Gastroesophageal sphincter (tissue), 4 donors: ENCODE data around the gene TRMT10B. TPM values are rescaled to one million over a fixed set of nuclear protein-coding genes. Genes with fewer than 3 reads are reported as not detected.

Experiments
- ATAC-seq: fragments of 150-250 bp; one replicate; pipeline ENCODE4 v1.9.1; 2016; ENCODE audit warnings: mild to moderate bottlenecking, moderate library complexity
- H3K27ac ChIP-seq, 4 donors: fragments of 200-600 bp; sonication (generic) in 3 of 4; 1 replicate in 3 of 4; 2 replicates in 1 of 4; pipeline ENCODE4 v1.5.1; 2016 to 2019
- H3K27me3 ChIP-seq: fragments of 200-600 bp; sonication (generic); one replicate; pipeline ENCODE4 v1.5.1; 2019
- H3K36me3 ChIP-seq, 2 donors: fragments of 200-600 bp; sonication (generic); one replicate each; pipeline ENCODE4 v1.5.1; 2019; ENCODE audit warnings: control low read depth in 1 of 2
- H3K4me1 ChIP-seq, 3 donors: fragments of 200-600 bp; sonication (generic); 1 replicate in 2 of 3; 2 replicates in 1 of 3; pipeline ENCODE4 v1.5.1; 2016 to 2019; ENCODE audit warnings: control low read depth in 2 of 3
- H3K4me3 ChIP-seq, 2 donors: fragments of 200-600 bp; sonication (generic); one replicate each; pipeline ENCODE4 v1.5.1; 2019; ENCODE audit warnings: mild to moderate bottlenecking in 1 of 2, moderate library complexity in 1 of 2
- H3K9me3 ChIP-seq, 3 donors: fragments of 200-600 bp; sonication (generic); one replicate each; pipeline ENCODE4 v1.5.1; 2017 to 2019; ENCODE audit warnings: control low read depth in 2 of 3
- CTCF ChIP-seq, 4 experiments: fragments of 200-600 bp in 2 of 4; fragments of 450-650 bp in 2 of 4; sonication (generic) in 1 of 4; IDR thresholded peaks; one replicate each; pipeline ENCODE4 v1.5.1; 2017 to 2019; ENCODE audit warnings: antibody characterized with exemption in 4 of 4, mild to moderate bottlenecking in 2 of 4, moderate library complexity in 2 of 4
- EP300 ChIP-seq: sonication (generic); formaldehyde crosslinking; IDR thresholded peaks from one replicate; pipeline ENCODE4 v1.6.1; 2017; ENCODE audit warnings: antibody characterized with exemption, mild to moderate bottlenecking
- POLR2A ChIP-seq, 2 donors: fragments of 450-650 bp; IDR thresholded peaks; one replicate each; pipeline ENCODE4 v1.6.1; 2017; ENCODE audit warnings: antibody characterized with exemption in 2 of 2, mild to moderate bottlenecking in 2 of 2, moderate library complexity in 1 of 2
- POLR2AphosphoS5 ChIP-seq: sonication (generic); formaldehyde crosslinking; IDR thresholded peaks from one replicate; pipeline ENCODE4 v1.6.1; 2017; ENCODE audit warnings: antibody characterized with exemption
- WGBS, 2 donors: methylation state at CpG; one replicate each; pipeline ENCODE4 v1.1.5; 2018; ENCODE audit warnings: low coverage in 1 of 2; 5-methylcytosine and 5-hydroxymethylcytosine counted together
- total RNA-seq, 4 donors: library from RNA; depleted of rRNA; stranded (reverse); fragments of >200 nt; gene quantifications; one replicate each; pipeline ENCODE4 v1.1.0, GENCODE V29; 2016

The TRMT10B gene
- total RNA-seq, 4 donors from 2014 or later, result 6.3 to 8.6 (median 7.2) TPM

GRCh38 chr9:37730256-37730655, 23.3 kb upstream of the TRMT10B start:
- Histone ChIP-seq H3K9me3 (no peaks in the 10 kb centered on the region), H3K36me3 (no peaks in the 10 kb centered on the region), H3K4me1 (no peaks in the 10 kb centered on the region), H3K27ac (no peak overlapping the region), H3K4me3 (no peak overlapping the region), H3K27me3 (peaks cover 38% of the 10 kb centered on the region)
- TF ChIP-seq EP300, result no peak
- no peak for TF ChIP-seq POLR2A (IDR thresholded peaks at IDR 0.05)
- TF ChIP-seq POLR2AphosphoS5, result no peak
- no peak for TF ChIP-seq CTCF (IDR thresholded peaks at IDR 0.05)
- 65 to 82% methylated on average over 3 of the region's 3 CpGs for WGBS, 2 donors
- ATAC-seq, result no peak

GRCh38 chr9:37730839-37731238, 22.8 kb upstream of the TRMT10B start:
- no peak for ATAC-seq
- H3K27ac ChIP-seq, result no peak overlapping the region
- no peak for TF ChIP-seq CTCF (IDR thresholded peaks at IDR 0.05)
- no peak for TF ChIP-seq EP300
- no peak for TF ChIP-seq POLR2AphosphoS5
- no peak for TF ChIP-seq POLR2A (IDR thresholded peaks at IDR 0.05)
- H3K36me3 ChIP-seq, result no peaks in the 10 kb centered on the region
- no peak overlapping the region for H3K4me3 ChIP-seq
- WGBS, 2 donors, result 25 to 43% methylated on average over 1 to 2 of the region's 5 CpGs
- H3K27me3 ChIP-seq, result peaks cover 38% of the 10 kb centered on the region
- no peaks in the 10 kb centered on the region for H3K9me3 ChIP-seq
- no peaks in the 10 kb centered on the region for H3K4me1 ChIP-seq

- H3K27ac ChIP-seq, result no peak overlapping the region
- H3K4me3 ChIP-seq, result no peak overlapping the region
- no peak for ATAC-seq
- 58 to 72% methylated on average over 10 of the region's 10 CpGs for WGBS, 2 donors
- no peak for TF ChIP-seq CTCF (IDR thresholded peaks at IDR 0.05)
- no peak for TF ChIP-seq POLR2AphosphoS5
- TF ChIP-seq POLR2A (IDR thresholded peaks at IDR 0.05), result no peak
- no peak for TF ChIP-seq EP300
- peaks cover 32% of the 10 kb centered on the region for H3K27me3 ChIP-seq
- no peaks in the 10 kb centered on the region for H3K4me1 ChIP-seq
- H3K9me3 ChIP-seq, result no peaks in the 10 kb centered on the region
- no peaks in the 10 kb centered on the region for H3K36me3 ChIP-seq
These were observed 21.4 kb upstream of the TRMT10B start for GRCh38 chr9:37732086-37732741.

- H3K4me3 ChIP-seq, result no peak overlapping the region
- H3K36me3 ChIP-seq, result no peaks in the 10 kb centered on the region
- no peak for ATAC-seq
- H3K9me3 ChIP-seq, result no peaks in the 10 kb centered on the region
- TF ChIP-seq POLR2AphosphoS5, result no peak
- no peak overlapping the region for H3K27ac ChIP-seq
- H3K27me3 ChIP-seq, result peaks cover 27% of the 10 kb centered on the region
- no peaks in the 10 kb centered on the region for H3K4me1 ChIP-seq
- 83% methylated on average over 1 of the region's 2 CpGs; no CpG with 5 or more reads in 1 of the 2 donors for WGBS, 2 donors
These were observed 20.7 kb upstream of the TRMT10B start for GRCh38 chr9:37732952-37733351.

- TF ChIP-seq POLR2AphosphoS5 (no peak), EP300 (no peak), POLR2A (IDR thresholded peaks at IDR 0.05) (no peak), CTCF (IDR thresholded peaks at IDR 0.05) (no peak)
- no peaks in the 10 kb centered on the region for H3K4me1 ChIP-seq
- H3K27ac ChIP-seq, result no peak overlapping the region
- 100% methylated on average over 1 of the region's 5 CpGs; no CpG with 5 or more reads in 1 of the 2 donors for WGBS, 2 donors
- no peaks in the 10 kb centered on the region for H3K36me3 ChIP-seq
- no peaks in the 10 kb centered on the region for H3K27me3 ChIP-seq
- no peak for ATAC-seq
- H3K4me3 ChIP-seq, result no peak overlapping the region
- no peaks in the 10 kb centered on the region for H3K9me3 ChIP-seq
These were observed 14.4 kb upstream of the TRMT10B start for GRCh38 chr9:37739222-37739621.
